Ovary (tissue), 3 donors: ENCODE results near the gene BAIAP2L1.

Experiments
- CTCF ChIP-seq, 3 donors: fragments of 450-650 bp in 2 of 3; fragments of 200-600 bp in 1 of 3; IDR thresholded peaks; one replicate each; pipeline versions ENCODE4 v1.5.1 to v1.8.0; 2016 to 2022; ENCODE audit warnings: antibody characterized with exemption in 3 of 3, mild to moderate bottlenecking in 1 of 3
- POLR2A ChIP-seq: fragments of 450-650 bp; IDR thresholded peaks from one replicate; pipeline ENCODE4 v1.6.1; 2017; ENCODE audit warnings: antibody characterized with exemption, mild to moderate bottlenecking, moderate library complexity
- donor health status: DM: no; HTN: no; CAD: no.

DNA sequence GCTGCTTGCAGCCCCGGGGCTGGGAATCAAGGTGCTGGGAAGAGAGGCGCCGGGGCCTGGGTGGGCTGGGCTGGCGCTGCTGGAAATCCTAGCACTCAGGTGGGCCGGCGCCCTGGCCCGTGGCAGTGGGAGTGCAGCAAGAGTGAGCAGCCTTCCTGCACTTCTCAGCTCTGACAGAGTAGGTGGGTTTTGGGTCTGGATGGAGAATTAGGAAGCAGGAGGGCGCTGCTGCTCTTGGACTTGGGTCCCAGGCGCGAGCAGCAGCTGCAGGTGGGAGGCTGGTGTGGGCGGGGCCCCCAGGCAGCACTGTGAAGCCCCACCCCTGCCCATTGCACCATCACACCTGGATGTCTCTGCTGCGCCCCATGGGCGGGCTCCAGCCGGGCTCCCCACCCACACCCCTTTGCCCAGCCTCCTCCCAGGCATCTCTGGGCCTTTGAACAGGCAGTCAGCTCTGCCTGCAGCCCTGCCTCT lies 113.4 kb downstream of the BAIAP2L1 start:
- TF ChIP-seq CTCF (IDR thresholded peaks at IDR 0.05) (no peak), POLR2A (no peak)
